Measurements from ENCODE around the gene ISYNA1. TPM values are rescaled to one million over a fixed set of nuclear protein-coding genes. Genes with fewer than 3 reads are reported as not detected.

ISYNA1 gene
- total and polyA plus RNA-seq, 4 donors = 4.7 to 41.9 (median 10.1) TPM

DNA sequence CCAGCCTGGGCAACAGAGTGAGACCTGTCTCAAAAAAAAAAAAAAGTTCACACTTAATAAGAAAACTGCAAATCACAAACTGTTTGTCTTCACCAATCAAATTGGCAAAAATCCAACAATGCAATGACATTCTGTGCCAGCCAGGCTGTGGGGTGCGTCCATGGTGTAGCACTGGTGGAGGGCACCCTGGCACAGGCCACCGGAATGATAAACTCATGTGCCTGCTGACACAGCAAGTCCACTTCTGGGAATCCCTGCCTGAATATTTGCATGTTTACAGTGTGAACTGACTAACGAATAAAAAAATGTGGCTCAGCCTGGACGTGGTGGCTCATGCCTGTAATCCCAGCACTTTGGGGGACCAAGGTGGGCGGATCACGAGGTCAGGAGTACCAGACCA lies 38.9 kb downstream of the ISYNA1 start (continued):
- TF ChIP-seq, protein P1, sequence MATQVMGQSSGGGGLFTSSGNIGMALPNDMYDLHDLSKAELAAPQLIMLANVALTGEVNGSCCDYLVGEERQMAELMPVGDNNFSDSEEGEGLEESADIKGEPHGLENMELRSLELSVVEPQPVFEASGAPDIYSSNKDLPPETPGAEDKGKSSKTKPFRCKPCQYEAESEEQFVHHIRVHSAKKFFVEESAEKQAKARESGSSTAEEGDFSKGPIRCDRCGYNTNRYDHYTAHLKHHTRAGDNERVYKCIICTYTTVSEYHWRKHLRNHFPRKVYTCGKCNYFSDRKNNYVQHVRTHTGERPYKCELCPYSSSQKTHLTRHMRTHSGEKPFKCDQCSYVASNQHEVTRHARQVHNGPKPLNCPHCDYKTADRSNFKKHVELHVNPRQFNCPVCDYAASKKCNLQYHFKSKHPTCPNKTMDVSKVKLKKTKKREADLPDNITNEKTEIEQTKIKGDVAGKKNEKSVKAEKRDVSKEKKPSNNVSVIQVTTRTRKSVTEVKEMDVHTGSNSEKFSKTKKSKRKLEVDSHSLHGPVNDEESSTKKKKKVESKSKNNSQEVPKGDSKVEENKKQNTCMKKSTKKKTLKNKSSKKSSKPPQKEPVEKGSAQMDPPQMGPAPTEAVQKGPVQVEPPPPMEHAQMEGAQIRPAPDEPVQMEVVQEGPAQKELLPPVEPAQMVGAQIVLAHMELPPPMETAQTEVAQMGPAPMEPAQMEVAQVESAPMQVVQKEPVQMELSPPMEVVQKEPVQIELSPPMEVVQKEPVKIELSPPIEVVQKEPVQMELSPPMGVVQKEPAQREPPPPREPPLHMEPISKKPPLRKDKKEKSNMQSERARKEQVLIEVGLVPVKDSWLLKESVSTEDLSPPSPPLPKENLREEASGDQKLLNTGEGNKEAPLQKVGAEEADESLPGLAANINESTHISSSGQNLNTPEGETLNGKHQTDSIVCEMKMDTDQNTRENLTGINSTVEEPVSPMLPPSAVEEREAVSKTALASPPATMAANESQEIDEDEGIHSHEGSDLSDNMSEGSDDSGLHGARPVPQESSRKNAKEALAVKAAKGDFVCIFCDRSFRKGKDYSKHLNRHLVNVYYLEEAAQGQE (IDR thresholded peaks at IDR 0.05) = peak; percentile 45
- TF ChIP-seq, protein P2, sequence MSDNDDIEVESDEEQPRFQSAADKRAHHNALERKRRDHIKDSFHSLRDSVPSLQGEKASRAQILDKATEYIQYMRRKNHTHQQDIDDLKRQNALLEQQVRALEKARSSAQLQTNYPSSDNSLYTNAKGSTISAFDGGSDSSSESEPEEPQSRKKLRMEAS (IDR thresholded peaks at IDR 0.05) = peak; percentile 73
- peak in 1 of 2 donors; percentile 45 for TF ChIP-seq JUND (IDR thresholded peaks at IDR 0.05)
- TF ChIP-seq HNF4A (conservative IDR thresholded peaks at IDR 0.05) = peak; percentile 42 to 73
- TF ChIP-seq GABPA (IDR thresholded peaks at IDR 0.05 in 1 of 2, conservative IDR thresholded peaks at IDR 0.05 in 1 of 2) = no peak
- peak in 1 of 2 donors; percentile 41 for TF ChIP-seq EGR1 (IDR thresholded peaks at IDR 0.05; ENCODE audit: low read depth in 2 of 2)
- peak; percentile 81 for TF ChIP-seq SP1 (IDR thresholded peaks at IDR 0.05)

DNA sequence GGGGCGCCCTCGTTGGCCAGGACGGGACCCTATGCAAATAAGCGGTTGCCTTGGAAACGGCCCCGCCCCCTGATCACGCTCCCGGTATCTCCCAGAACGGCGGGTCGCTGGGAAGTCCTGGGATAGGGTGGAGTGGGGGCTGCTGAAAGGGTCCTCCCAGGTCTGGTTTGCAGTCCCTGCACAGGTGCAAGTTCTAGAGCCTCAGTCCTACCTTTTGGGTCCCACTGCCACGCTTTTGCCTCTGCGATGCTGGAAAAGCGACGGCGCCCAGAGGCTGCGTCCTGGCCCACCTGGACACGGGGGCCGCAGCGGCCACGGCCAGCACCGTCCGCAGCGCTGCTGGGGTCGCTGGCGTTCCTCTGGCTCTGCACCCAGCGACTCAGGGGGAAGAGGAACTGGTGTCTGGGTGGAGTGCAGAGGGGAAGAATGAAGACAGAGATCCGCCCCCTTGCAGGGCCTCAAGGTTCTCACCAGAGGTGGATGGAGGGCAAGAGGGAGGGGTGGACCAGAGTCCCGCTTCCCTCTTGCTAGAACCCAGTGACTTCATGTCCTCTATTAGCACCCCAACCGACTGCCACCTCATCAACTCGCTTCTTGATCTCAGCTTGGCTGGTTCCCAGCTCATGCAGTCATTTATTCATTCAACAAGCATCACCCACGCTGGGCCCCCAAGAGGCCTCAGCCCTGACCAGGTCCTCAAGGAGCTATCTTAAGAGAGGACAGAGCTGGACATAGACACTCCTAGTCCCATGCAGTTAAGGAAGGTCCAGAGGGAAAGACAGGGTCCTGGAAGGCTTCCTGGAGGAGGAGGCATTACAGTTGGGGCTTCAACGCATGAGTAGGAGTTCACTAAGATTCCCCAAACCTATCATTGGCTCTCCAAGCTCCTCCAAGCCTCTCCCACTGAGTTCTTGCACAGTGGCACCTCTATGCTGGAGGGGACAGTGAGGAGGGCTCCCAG lies 40.4 kb downstream of the ISYNA1 start, which contains the start of gene LRRC25:
LRRC25 (minus strand) TSS at position 381 of the 961 bp plus-strand sequence. CDS start 659 bp downstream, outside the sequence.
- DNase-seq (ENCODE audit: low spot score) = no peak
- Histone ChIP-seq H3K4me3 (ENCODE audit: low read depth in 1 of 3, low read length in 3 of 3) (peak within 1 kb of the TSS in 2 of 3 donors; percentile 13 to 16), H3K9ac (ENCODE audit: low read depth in 1 of 2, low read length in 2 of 2) (no peak within 1 kb of the TSS), H3K36me3 (ENCODE audit: control insufficient read depth in 4 of 4, insufficient read depth in 3 of 4, low read depth in 1 of 4, low read length in 3 of 4) (no peaks in the 10 kb centered on the region), H3K4me1 (ENCODE audit: control insufficient read depth in 4 of 4, insufficient read depth in 4 of 4, low read length in 3 of 4) (peaks cover 11 to 34% (median 23%) of the 10 kb centered on the region in 4 donors), H3K27ac (ENCODE audit: low read depth in 1 of 2, low read length in 2 of 2) (peak within 1 kb of the TSS; percentile 51 to 54), H3K27me3 (ENCODE audit: control insufficient read depth in 4 of 4, insufficient read depth in 4 of 4, low read length in 3 of 4) (no peaks in the 10 kb centered on the region), H3K9me3 (ENCODE audit: control insufficient read depth in 4 of 4, low read length in 3 of 4) (no peaks in the 10 kb centered on the region)
- TF ChIP-seq RAD21 (IDR thresholded peaks at IDR 0.05) (no peak), HNF4G (IDR thresholded peaks at IDR 0.05) (no peak), HNF4A (conservative IDR thresholded peaks at IDR 0.05) (no peak)
- WGBS = 45% methylated on average over 33 of the region's 33 CpGs

DNA sequence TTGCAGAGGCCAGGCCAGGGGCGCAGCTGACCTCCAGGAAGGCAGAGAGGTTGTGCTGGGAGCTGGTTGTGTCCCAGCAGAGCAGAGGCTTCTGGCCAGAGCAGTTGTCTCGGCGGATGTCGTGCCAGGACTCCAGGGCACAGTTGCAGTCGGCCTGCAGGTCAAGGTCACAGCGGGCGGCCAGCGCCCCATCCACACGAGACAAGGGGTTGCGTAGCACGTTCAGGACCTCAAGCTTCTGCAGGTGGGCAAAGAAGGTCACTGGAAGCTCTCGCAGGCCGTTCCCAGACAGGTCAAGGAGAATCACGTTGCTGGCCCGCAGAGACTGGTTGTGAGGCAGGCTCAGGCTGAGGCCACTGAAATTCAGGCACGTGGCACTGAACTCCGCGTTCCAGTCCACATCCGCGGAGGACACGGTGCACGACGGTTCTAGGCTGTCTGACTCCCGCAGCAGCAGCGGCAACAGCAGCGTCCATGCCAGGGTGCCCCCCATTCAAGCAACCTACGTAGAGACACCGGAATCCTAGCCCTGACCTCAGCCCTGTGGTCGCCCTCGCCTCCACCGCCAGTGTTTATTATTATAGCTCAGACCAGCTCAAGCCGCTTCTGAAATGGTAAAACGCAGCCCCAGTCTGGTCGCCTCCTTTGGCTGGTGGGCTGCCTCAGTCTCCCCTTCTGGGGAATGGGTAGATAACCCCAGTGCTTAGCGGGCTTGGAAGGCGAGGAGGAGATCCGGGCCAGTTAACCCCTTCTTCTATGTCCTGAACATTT lies 41.3 kb downstream of the ISYNA1 start:
- TF ChIP-seq HNF4A (conservative IDR thresholded peaks at IDR 0.05) (peak; percentile 79 to 80), NR2F2 (IDR thresholded peaks at IDR 0.05) (peak; percentile 75), JUND (IDR thresholded peaks at IDR 0.05) (no peak), RXRA (IDR thresholded peaks at IDR 0.05) (peak; percentile 91 to 94), SP1 (IDR thresholded peaks at IDR 0.05) (peak; percentile 78), RAD21 (IDR thresholded peaks at IDR 0.05) (no peak), FOXA1 (IDR thresholded peaks at IDR 0.05) (peak; percentile 22), HNF4G (IDR thresholded peaks at IDR 0.05) (peak; percentile 20)
- TF ChIP-seq, protein P3, sequence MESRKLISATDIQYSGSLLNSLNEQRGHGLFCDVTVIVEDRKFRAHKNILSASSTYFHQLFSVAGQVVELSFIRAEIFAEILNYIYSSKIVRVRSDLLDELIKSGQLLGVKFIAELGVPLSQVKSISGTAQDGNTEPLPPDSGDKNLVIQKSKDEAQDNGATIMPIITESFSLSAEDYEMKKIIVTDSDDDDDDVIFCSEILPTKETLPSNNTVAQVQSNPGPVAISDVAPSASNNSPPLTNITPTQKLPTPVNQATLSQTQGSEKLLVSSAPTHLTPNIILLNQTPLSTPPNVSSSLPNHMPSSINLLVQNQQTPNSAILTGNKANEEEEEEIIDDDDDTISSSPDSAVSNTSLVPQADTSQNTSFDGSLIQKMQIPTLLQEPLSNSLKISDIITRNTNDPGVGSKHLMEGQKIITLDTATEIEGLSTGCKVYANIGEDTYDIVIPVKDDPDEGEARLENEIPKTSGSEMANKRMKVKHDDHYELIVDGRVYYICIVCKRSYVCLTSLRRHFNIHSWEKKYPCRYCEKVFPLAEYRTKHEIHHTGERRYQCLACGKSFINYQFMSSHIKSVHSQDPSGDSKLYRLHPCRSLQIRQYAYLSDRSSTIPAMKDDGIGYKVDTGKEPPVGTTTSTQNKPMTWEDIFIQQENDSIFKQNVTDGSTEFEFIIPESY (IDR thresholded peaks at IDR 0.05) = no peak
- TF ChIP-seq, protein P2 (IDR thresholded peaks at IDR 0.05) = peak; percentile 91
- no peak for DNase-seq (ENCODE audit: low spot score)
- Histone ChIP-seq H3K27me3 (ENCODE audit: control insufficient read depth in 4 of 4, insufficient read depth in 4 of 4, low read length in 3 of 4) (no peaks in the 10 kb centered on the region), H3K36me3 (ENCODE audit: control insufficient read depth in 4 of 4, insufficient read depth in 3 of 4, low read depth in 1 of 4, low read length in 3 of 4) (no peaks in the 10 kb centered on the region), H3K9me3 (ENCODE audit: control insufficient read depth in 4 of 4, low read length in 3 of 4) (no peaks in the 10 kb centered on the region), H3K27ac (ENCODE audit: low read depth in 1 of 2, low read length in 2 of 2) (peak overlapping the region; percentile 51 to 54), H3K4me1 (ENCODE audit: control insufficient read depth in 4 of 4, insufficient read depth in 4 of 4, low read length in 3 of 4) (peaks cover 10 to 30% (median 21%) of the 10 kb centered on the region in 4 donors), H3K4me3 (ENCODE audit: low read depth in 1 of 3, low read length in 3 of 3) (peak overlapping the region in 2 of 3 donors; percentile 13 to 16), H3K9ac (ENCODE audit: low read depth in 1 of 2, low read length in 2 of 2) (no peak overlapping the region)
- WGBS = 33% methylated on average over 37 of the region's 37 CpGs

Measured in liver (tissue), 9 donors.